ENCODE measurements around the gene PFKFB2.

The PFKFB2 gene

DNA sequence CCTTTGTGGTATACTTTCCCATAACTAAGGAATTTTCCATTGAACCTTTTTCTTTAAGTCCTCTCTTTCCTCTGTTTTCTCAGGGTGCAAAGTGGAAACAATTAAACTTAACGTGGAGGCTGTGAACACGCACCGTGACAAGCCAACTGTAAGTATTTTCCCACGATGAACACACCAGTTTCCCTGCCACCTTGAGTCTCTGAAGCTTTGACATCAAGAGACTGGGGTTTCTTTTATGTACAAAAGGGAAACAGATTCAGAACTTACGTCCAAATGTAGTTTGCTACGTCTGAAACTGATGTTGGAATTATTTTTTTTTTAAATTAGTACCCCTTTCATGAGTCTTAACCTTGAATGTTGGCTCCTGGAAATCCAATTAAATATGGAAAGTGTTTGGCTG is 18.4 kb downstream of the PFKFB2 start:
- Histone ChIP-seq H4K91ac (ENCODE audit: low read depth, low read length, poor library complexity) (no peak overlapping the region), H3K4ac (ENCODE audit: low read length) (no peak overlapping the region), H3K27me3 (ENCODE audit: control insufficient read depth in 3 of 3, insufficient read depth in 3 of 3, low read depth in 1 of 3, low read length in 3 of 3) (no peaks in the 10 kb centered on the region), H4K8ac (ENCODE audit: low read depth, low read length) (no peak overlapping the region), H3K27ac (replicated peaks; ENCODE audit: low read length) (no peak overlapping the region), H3K4me3 (ENCODE audit: low read length in 2 of 2) (no peak overlapping the region), H3K14ac (ENCODE audit: low read length) (no peak overlapping the region), H3K4me1 (ENCODE audit: control insufficient read depth in 2 of 2, insufficient read depth in 1 of 2, low read depth in 1 of 2, low read length in 2 of 2) (no peaks in the 10 kb centered on the region), H3K9me3 (replicated peaks in 1 of 2; ENCODE audit: control insufficient read depth in 2 of 2, insufficient read depth in 1 of 2, low read depth in 1 of 2, low read length in 2 of 2) (no peaks in the 10 kb centered on the region), H3K18ac (ENCODE audit: low read length) (no peak overlapping the region), H3K36me3 (replicated peaks in 1 of 2; ENCODE audit: control insufficient read depth in 2 of 2, insufficient read depth in 2 of 2, low read length in 2 of 2) (peaks cover 0 to 6% of the 10 kb centered on the region in 2 donors), H2BK5ac (ENCODE audit: low read length) (no peak overlapping the region), H2AK5ac (ENCODE audit: low read depth, low read length) (no peak overlapping the region), H2AFZ (ENCODE audit: low read length) (no peak overlapping the region), H2BK120ac (ENCODE audit: low read depth, low read length) (no peak overlapping the region), H3K23ac (ENCODE audit: low read depth, low read length, poor library complexity) (no peak overlapping the region), H3K4me2 (ENCODE audit: insufficient read depth, low read length, poor library complexity, severe bottlenecking) (no peak overlapping the region), H3K79me1 (ENCODE audit: low read depth, low read length) (no peaks in the 10 kb centered on the region), H2BK12ac (ENCODE audit: low read length) (no peak overlapping the region), H2BK15ac (ENCODE audit: low read length) (no peak overlapping the region), H3K9ac (ENCODE audit: low read depth, low read length, poor library complexity) (no peak overlapping the region)
- WGBS, 2 donors (ENCODE audit: extremely low coverage in 2 of 2, insufficient read length in 2 of 2, insufficient replicate concordance in 1 of 2) = no CpG with 5 or more reads among the region's 6 CpGs
- DNase-seq (ENCODE audit: low spot score) = no peak

DNA sequence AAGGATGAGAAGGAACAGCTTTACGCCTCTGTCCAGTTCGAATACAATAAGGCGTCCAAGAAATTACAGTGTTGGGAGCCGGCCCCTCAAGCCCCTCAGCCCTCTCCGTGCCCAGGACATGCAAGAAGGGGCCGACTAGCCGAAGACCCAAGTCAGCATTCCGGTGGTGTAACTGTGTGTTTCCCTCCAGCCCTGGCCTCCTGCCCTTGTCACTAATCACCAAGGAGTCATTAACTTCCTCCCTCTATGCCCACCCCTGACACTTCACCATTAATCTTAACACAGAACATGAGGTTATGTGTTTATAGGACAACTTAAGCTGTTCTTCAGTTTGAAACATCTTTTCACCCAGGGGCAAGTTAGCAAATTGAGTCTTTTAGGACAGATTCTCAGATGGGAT is 19.2 kb downstream of the PFKFB2 start:
- WGBS, 2 donors (ENCODE audit: extremely low coverage in 2 of 2, insufficient read length in 2 of 2, insufficient replicate concordance in 1 of 2) = no CpG with 5 or more reads among the region's 8 CpGs
- Histone ChIP-seq H3K27me3 (ENCODE audit: control insufficient read depth in 3 of 3, insufficient read depth in 3 of 3, low read depth in 1 of 3, low read length in 3 of 3) (no peaks in the 10 kb centered on the region), H3K18ac (ENCODE audit: low read length) (no peak overlapping the region)

DNA sequence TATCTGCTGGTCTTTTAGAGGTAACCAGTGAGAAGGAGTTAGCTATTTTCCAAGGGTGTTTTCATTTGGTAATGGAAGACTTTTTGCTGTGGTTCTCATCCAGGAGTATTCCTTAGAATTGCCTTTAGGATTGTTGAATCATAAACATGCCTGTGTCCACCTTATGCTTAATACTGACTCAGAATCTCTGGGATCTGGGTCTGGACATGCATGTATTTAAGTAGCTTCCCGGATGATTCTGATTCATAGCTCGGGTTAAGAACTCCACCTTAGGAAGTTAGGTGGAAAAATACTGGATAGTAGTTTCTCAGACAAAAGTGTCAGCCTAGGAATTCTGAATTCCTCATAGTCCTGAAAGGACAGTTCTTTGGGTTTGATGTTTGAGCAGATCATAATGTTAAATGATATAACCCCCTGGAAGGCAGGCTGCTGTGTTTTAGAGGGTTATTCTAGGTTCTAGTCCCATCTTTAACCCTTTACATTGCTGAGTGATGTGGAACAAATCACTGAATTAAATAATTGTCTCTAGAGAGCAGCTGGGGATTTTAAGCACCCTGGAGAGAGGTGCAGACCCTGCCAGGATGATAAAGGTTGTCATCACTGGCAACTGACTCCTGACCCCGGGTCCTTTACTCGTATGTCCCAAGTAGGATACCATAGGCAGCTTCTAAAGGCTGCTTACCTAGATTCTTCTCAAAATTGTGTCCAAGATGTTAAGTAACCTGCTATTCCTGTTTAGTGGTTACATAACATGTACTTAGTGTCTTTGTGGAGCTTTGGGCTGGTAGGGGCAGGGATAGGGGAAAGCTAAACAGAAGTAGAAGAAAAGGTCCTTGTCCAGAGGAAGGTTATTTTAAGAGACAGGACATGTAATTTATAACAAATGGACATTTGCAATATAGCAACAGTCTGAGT is 21.1 kb downstream of the PFKFB2 start:
- no peak overlapping the region for H2BK12ac ChIP-seq (ENCODE audit: low read length)
- no peak overlapping the region for H3K9ac ChIP-seq (ENCODE audit: low read depth, low read length, poor library complexity)
- no peak overlapping the region for H3K4me2 ChIP-seq (ENCODE audit: insufficient read depth, low read length, poor library complexity, severe bottlenecking)
- H3K36me3 ChIP-seq (replicated peaks in 1 of 2; ENCODE audit: control insufficient read depth in 2 of 2, insufficient read depth in 2 of 2, low read length in 2 of 2) = peaks cover 0 to 3% of the 10 kb centered on the region in 2 donors
- no peaks in the 10 kb centered on the region for H3K79me1 ChIP-seq (ENCODE audit: low read depth, low read length)
- H2BK15ac ChIP-seq (ENCODE audit: low read length) = no peak overlapping the region
- DNase-seq (ENCODE audit: low spot score) = no peak
- H3K9me3 ChIP-seq (replicated peaks in 1 of 2; ENCODE audit: control insufficient read depth in 2 of 2, insufficient read depth in 1 of 2, low read depth in 1 of 2, low read length in 2 of 2) = no peaks in the 10 kb centered on the region
- H2AFZ ChIP-seq (ENCODE audit: low read length) = no peak overlapping the region
- no peaks in the 10 kb centered on the region for H3K27me3 ChIP-seq (ENCODE audit: control insufficient read depth in 3 of 3, insufficient read depth in 3 of 3, low read depth in 1 of 3, low read length in 3 of 3)
- H2AK5ac ChIP-seq (ENCODE audit: low read depth, low read length) = no peak overlapping the region
- H2BK5ac ChIP-seq (ENCODE audit: low read length) = no peak overlapping the region
- H2BK120ac ChIP-seq (ENCODE audit: low read depth, low read length) = no peak overlapping the region
- H3K4ac ChIP-seq (ENCODE audit: low read length) = no peak overlapping the region
- no peak overlapping the region for H3K18ac ChIP-seq (ENCODE audit: low read length)
- H3K14ac ChIP-seq (ENCODE audit: low read length) = no peak overlapping the region
- no peak overlapping the region for H3K23ac ChIP-seq (ENCODE audit: low read depth, low read length, poor library complexity)
- H4K8ac ChIP-seq (ENCODE audit: low read depth, low read length) = no peak overlapping the region
- no peak overlapping the region for H3K4me3 ChIP-seq (ENCODE audit: low read length in 2 of 2)
- H3K27ac ChIP-seq (replicated peaks; ENCODE audit: low read length) = no peak overlapping the region
- no peak overlapping the region for H4K91ac ChIP-seq (ENCODE audit: low read depth, low read length, poor library complexity)
- no CpG with 5 or more reads among the region's 4 CpGs for WGBS, 2 donors (ENCODE audit: extremely low coverage in 2 of 2, insufficient read length in 2 of 2, insufficient replicate concordance in 1 of 2)
- H3K4me1 ChIP-seq (ENCODE audit: control insufficient read depth in 2 of 2, insufficient read depth in 1 of 2, low read depth in 1 of 2, low read length in 2 of 2) = no peaks in the 10 kb centered on the region

More for the DNA sequence above, 19.2 kb downstream of the PFKFB2 start:
- no peak overlapping the region for H3K23ac ChIP-seq (ENCODE audit: low read depth, low read length, poor library complexity)
- no peak overlapping the region for H4K91ac ChIP-seq (ENCODE audit: low read depth, low read length, poor library complexity)
- H2BK15ac ChIP-seq (ENCODE audit: low read length) = no peak overlapping the region
- H2AK5ac ChIP-seq (ENCODE audit: low read depth, low read length) = no peak overlapping the region
- no peak overlapping the region for H3K14ac ChIP-seq (ENCODE audit: low read length)
- no peak overlapping the region for H2BK120ac ChIP-seq (ENCODE audit: low read depth, low read length)
- no peak for DNase-seq (ENCODE audit: low spot score)
- no peak overlapping the region for H3K27ac ChIP-seq (replicated peaks; ENCODE audit: low read length)
- no peaks in the 10 kb centered on the region for H3K4me1 ChIP-seq (ENCODE audit: control insufficient read depth in 2 of 2, insufficient read depth in 1 of 2, low read depth in 1 of 2, low read length in 2 of 2)
- H2BK5ac ChIP-seq (ENCODE audit: low read length) = no peak overlapping the region
- H3K4me2 ChIP-seq (ENCODE audit: insufficient read depth, low read length, poor library complexity, severe bottlenecking) = no peak overlapping the region
- no peak overlapping the region for H3K9ac ChIP-seq (ENCODE audit: low read depth, low read length, poor library complexity)
- no peak overlapping the region for H2BK12ac ChIP-seq (ENCODE audit: low read length)
- no peak overlapping the region for H3K4ac ChIP-seq (ENCODE audit: low read length)
- no peaks in the 10 kb centered on the region for H3K9me3 ChIP-seq (replicated peaks in 1 of 2; ENCODE audit: control insufficient read depth in 2 of 2, insufficient read depth in 1 of 2, low read depth in 1 of 2, low read length in 2 of 2)
- H2AFZ ChIP-seq (ENCODE audit: low read length) = no peak overlapping the region
- no peak overlapping the region for H3K4me3 ChIP-seq (ENCODE audit: low read length in 2 of 2)
- no peaks in the 10 kb centered on the region for H3K79me1 ChIP-seq (ENCODE audit: low read depth, low read length)
- no peak overlapping the region for H4K8ac ChIP-seq (ENCODE audit: low read depth, low read length)
- peaks cover 0 to 6% of the 10 kb centered on the region in 2 donors for H3K36me3 ChIP-seq (replicated peaks in 1 of 2; ENCODE audit: control insufficient read depth in 2 of 2, insufficient read depth in 2 of 2, low read length in 2 of 2)

DNA sequence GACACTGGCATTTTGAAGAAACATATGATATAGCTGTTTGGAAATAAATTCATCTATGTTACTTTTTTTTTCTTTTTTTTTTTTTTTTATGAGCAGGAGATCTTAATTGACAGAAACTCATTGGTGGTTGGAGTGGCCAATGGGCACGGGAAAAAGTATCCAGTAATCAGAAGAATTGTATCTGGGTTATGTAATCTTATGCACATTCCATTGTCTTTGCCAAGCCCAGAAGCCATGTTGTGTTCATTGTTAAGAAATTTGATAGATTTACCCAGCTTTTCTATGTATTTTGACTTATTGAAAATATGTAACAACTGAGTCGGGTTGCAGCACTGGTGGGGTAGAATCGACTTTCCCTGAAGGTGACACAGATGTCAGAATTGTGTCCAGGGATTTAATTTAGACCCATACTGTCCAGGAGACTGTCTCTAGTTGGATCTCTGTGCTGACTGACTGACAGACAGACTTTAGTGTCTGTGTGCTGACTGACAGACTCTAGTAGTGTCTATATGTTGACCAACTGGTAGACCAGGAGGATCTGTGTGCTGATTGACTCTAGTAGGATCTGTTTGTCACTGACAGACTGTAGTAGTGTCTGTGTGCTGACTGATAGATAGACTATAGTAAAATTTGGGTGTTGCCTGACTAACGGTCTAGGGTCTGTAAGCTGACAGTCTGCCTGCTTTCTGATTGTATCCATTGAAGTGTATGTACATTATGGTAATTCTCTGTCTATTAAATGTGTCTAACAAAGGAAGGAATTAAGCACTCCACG is 23.3 kb downstream of the PFKFB2 start:
- no CpG with 5 or more reads among the region's 5 CpGs for WGBS, 2 donors (ENCODE audit: extremely low coverage in 2 of 2, insufficient read length in 2 of 2, insufficient replicate concordance in 1 of 2)

More for the DNA sequence above, 23.3 kb downstream of the PFKFB2 start:
- H3K9me3 ChIP-seq (replicated peaks in 1 of 2; ENCODE audit: control insufficient read depth in 2 of 2, insufficient read depth in 1 of 2, low read depth in 1 of 2, low read length in 2 of 2) = no peaks in the 10 kb centered on the region
- no peak overlapping the region for H2AK5ac ChIP-seq (ENCODE audit: low read depth, low read length)
- no peaks in the 10 kb centered on the region for H3K79me1 ChIP-seq (ENCODE audit: low read depth, low read length)
- no peak overlapping the region for H3K14ac ChIP-seq (ENCODE audit: low read length)
- peaks cover 0 to 2% of the 10 kb centered on the region in 2 donors for H3K36me3 ChIP-seq (replicated peaks in 1 of 2; ENCODE audit: control insufficient read depth in 2 of 2, insufficient read depth in 2 of 2, low read length in 2 of 2)
- H3K9ac ChIP-seq (ENCODE audit: low read depth, low read length, poor library complexity) = no peak overlapping the region
- H3K4me1 ChIP-seq (ENCODE audit: control insufficient read depth in 2 of 2, insufficient read depth in 1 of 2, low read depth in 1 of 2, low read length in 2 of 2) = no peaks in the 10 kb centered on the region
- H2AFZ ChIP-seq (ENCODE audit: low read length) = no peak overlapping the region
- DNase-seq (ENCODE audit: low spot score) = no peak
- no peak overlapping the region for H4K91ac ChIP-seq (ENCODE audit: low read depth, low read length, poor library complexity)
- H2BK12ac ChIP-seq (ENCODE audit: low read length) = no peak overlapping the region
- H3K27ac ChIP-seq (replicated peaks; ENCODE audit: low read length) = no peak overlapping the region
- no peak overlapping the region for H3K4ac ChIP-seq (ENCODE audit: low read length)
- H3K23ac ChIP-seq (ENCODE audit: low read depth, low read length, poor library complexity) = no peak overlapping the region
- H2BK5ac ChIP-seq (ENCODE audit: low read length) = no peak overlapping the region
- H3K27me3 ChIP-seq (ENCODE audit: control insufficient read depth in 3 of 3, insufficient read depth in 3 of 3, low read depth in 1 of 3, low read length in 3 of 3) = no peaks in the 10 kb centered on the region
- no peak overlapping the region for H3K4me3 ChIP-seq (ENCODE audit: low read length in 2 of 2)
- no peak overlapping the region for H2BK120ac ChIP-seq (ENCODE audit: low read depth, low read length)
- no peak overlapping the region for H4K8ac ChIP-seq (ENCODE audit: low read depth, low read length)
- H2BK15ac ChIP-seq (ENCODE audit: low read length) = no peak overlapping the region
- no peak overlapping the region for H3K4me2 ChIP-seq (ENCODE audit: insufficient read depth, low read length, poor library complexity, severe bottlenecking)
- H3K18ac ChIP-seq (ENCODE audit: low read length) = no peak overlapping the region

Measured in neuronal stem cell (in vitro differentiated cells).